CD4-positive, alpha-beta T cell treated with Interleukin-21 for 1 hour (primary cell): ENCODE measurements around the gene SPNS3.

ENCODE experiments used
- DNase-seq: peaks from one replicate; pipeline ENCODE4 v3.0.0-alpha.2; 2020

The SPNS3 gene

DNA sequence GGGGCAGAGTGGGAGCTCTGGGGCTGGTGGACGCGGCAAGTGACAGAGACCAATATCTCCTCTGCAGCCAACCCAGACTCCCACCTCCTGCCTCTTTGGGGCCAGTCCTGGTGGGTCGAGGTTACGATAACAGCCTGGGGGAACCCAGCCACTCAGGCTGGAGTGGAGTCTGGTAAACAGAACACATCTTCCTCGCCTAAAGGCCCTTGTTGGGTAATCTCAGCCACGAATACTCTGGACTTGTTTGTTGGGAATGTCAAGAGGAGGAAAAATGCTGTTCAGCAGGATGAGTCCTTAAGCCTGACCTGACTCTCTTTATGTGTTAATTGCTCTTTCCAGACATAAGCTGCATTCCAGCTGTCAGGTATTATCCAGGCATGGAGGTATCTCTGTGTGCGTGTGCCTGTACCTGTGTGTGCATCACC, 56.9 kb downstream of the SPNS3 start:
- DNase-seq, result no peak

GRCh38 chr17:4492721-4493561, 59.2 kb downstream of the SPNS3 start:
- peak; percentile 8 for DNase-seq

DNA sequence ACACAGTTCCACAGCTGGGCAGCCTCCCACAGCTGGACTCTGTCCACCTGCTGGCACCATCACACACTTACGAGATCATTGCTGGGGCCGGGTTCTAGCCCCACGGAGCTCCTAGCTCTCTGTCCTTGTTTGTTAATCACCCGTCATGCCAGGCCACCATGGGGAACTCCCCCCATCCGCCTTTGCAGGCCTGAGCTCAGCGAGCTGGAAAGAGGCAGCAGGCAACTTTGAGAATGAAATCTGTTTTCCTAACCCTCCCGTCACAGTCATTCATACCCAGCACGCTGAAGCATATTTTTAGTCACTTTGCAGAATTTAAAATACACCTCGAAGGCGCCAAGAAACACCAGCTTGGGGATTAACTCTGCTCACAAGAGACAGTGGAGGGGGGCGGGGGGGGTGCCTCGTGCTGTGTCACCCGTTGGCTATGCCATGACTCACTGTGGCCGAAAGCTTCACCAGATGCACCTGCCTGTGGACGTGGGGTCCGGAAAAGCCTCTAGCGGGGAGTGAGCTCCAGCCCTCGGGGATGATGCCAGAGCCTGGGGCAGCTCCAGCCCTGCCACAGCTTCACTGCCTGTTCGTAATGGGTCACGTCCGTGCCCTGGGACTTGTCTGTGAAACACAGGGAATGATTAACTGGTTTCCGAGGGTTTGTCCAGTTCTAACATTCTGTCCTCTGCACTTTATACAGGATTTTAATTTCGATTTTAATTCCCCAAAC, 63.5 kb downstream of the SPNS3 start:
- DNase-seq, result no peak

GRCh38 chr17:4498461-4499397, 65.0 kb downstream of the SPNS3 start, which contains the start of gene SPNS2:
Gene SPNS2 (plus strand): TSS chr17:4498881. CDS start chr17:4499048, 167 bp downstream.
- peak; percentile 73 for DNase-seq

- DNase-seq, result peak; percentile 45
Measured at GRCh38 chr17:4499431-4500190, 65.9 kb downstream of the SPNS3 start.

- no peak for DNase-seq
Measured at GRCh38 chr17:4500191-4500571, 66.4 kb downstream of the SPNS3 start.

DNA sequence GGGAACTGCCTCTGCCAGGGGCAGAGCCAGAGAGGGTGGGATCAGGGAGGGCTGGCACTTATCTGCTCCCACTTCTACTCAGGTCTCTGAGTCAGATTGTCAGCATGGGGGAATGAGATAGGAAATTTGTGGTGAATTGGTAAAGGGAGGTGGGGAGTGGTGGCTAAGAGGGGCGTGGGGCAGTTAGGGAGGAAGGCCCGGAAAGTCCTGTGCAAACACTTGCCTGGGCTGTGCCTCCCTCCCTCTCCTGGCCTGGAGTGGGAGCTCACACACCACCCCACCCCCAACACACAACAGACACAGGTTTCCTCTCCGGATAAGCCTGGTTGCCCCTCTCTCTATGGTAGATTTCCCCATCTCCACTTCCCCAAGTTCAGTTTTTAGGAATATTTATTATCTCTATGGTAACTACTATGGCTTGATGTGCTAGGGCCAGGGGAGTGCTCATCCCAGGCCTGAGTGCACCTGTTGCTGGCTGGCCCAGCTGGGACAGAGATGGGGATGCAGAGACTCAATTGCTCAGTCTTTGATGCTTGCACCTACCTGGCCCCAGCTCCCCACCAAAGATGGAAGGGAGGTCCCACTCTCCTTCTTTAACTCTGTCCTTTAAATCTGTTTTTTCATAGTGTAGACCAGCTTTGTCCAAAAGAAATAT, 67.7 kb downstream of the SPNS3 start:
- DNase-seq, result no peak

- no peak for DNase-seq
Measured at GRCh38 chr17:4502466-4503154, 68.9 kb downstream of the SPNS3 start.

- no peak for DNase-seq
Measured at GRCh38 chr17:4503283-4504025, 69.7 kb downstream of the SPNS3 start.

- no peak for DNase-seq
Measured at GRCh38 chr17:4504188-4504587, 70.4 kb downstream of the SPNS3 start.

DNA sequence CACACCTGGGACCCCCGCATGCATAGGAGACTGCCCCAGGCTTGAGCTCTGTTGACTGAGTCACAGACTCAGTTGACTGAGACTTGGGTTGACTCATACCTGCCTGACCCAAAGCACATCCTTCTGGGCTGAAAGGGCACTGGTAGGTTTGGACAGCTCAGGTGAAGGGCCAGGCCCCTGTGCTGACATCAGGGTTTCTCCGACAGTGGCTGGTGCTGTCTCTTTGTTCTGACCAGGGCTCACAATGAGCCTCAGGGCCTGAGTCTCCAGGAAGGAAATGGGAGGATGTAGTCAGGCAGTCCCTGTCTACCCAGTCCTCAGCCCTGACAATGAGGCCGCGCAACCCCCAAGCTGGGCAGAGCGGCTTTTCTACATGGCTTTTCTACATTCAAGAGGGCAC, 71.4 kb downstream of the SPNS3 start:
- DNase-seq, result no peak

DNA sequence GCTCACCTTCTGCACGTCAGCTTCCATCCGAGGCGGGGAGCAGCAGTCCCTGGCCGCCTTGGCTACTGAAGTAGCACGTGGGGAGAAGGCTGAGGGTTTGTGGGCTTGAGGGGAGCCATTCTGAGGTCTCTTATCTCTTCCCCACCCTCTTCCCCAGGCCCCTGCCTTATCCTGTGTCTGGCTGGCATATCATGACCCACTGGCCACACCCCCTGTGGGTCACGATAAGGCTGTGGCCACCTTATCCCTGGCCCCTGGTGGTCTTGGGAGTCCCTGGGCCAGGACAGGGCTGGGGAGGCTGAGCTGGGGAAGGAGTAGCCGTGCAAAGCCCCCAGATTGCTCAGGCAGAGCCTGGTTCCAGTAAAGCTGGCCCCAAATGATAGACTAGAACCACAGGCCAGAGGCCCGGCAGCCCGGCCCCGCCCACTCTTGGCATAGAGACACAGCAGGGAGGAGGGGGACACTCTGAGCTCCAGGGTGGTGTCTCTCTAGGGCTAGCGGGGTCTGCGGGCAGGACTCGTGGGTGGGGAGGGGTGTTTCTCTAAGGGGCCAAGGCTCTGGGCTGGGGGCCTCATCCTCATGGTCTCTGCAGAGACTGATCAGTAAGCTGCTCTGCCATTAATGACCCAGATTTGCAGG, 72.6 kb downstream of the SPNS3 start:
- no peak for DNase-seq

- no peak for DNase-seq
Measured at GRCh38 chr17:4506892-4507291, 73.2 kb downstream of the SPNS3 start.

- DNase-seq, result no peak
Measured at GRCh38 chr17:4507361-4508111, 73.8 kb downstream of the SPNS3 start.

- no peak for DNase-seq
Measured at GRCh38 chr17:4508207-4508606, 74.5 kb downstream of the SPNS3 start.

GRCh38 chr17:4509401-4509800, 75.7 kb downstream of the SPNS3 start:
- DNase-seq, result peak; percentile 32

DNA sequence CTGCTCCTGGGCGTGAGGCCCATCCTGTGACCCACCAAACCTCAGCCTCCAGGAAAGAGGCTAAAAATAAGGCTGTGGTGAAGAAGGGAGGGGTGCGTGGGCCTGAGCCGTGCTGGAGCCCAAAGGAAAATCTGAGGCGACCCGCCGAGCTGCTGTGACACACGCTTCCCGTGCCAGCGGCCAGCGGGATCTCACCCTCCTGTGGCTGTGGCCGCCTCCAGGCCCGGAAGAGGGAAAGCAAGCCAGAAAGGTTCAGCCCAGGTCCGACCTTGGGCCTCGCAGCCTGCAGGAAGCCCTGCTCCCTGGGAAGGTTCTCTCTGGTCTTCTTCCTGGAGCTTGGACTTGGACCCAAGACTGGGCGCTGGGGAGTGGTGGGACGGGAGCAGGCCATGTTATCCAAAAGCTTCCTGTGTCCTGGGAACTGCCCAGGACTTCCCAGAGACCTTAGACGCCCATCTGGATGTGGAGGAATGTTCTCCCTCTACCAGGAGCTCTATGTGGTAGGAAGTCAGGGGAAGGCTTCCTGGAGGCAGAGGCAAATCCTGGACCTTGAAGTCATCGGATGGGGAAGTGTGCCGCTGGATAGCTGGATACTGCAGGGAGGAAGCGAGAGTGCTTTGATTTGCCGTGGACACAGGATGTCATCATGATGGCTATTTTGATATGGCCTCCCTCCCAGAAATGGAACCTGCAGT, 76.3 kb downstream of the SPNS3 start:
- DNase-seq, result no peak

DNA sequence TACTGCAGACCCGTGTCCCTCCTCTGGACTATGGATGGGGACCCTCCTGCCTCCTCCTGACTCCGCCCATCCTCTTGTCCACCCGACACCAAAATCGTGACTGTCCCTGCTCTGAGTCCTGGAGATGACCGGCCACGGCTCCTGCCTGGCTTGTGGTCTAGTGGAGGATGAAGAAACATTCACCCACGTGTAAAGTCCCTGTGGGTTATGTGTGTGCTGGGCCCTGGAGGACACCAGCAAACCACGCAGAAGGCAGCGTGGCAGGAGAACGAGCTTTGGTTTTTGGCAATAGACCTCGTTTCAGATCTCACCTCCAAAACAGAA, 76.8 kb downstream of the SPNS3 start:
- DNase-seq, result no peak
